HCT116 (cell line): ENCODE measurements around the gene CBFA2T2. TPM values are rescaled to one million over a fixed set of nuclear protein-coding genes. Genes with fewer than 3 reads are reported as not detected.

Experiments used
- ATAC-seq: fragments of 200-7000 bp; cut with Tn5 transposase; 2 replicates; pipeline ENCODE4 v1.9.1; 2020; ENCODE audit warnings: mild to moderate bottlenecking, moderate library complexity
- BruUV-seq: library from RNA; stranded (reverse); fragments of 400-500 nt; replicated peaks from 2 replicates; lab custom pipeline; 2021; lab: Mats Ljungman, UMichigan
- CTCF ChIA-PET: fragments of 300-600 bp; sonication (Branson Sonifier 250); formaldehyde crosslinking; loops from one replicate; lab custom pipeline; 2021; ENCODE audit warnings: antibody characterized with exemption; lab: Charles Lee
- POLR2A ChIA-PET: fragments of 300-600, 350-600 bp; sonication (Branson Sonifier 250); formaldehyde crosslinking; loops from one replicate; lab custom pipeline; 2021; ENCODE audit warnings: antibody characterized with exemption; lab: Charles Lee
- RAD21 ChIA-PET, 2 experiments: fragments of 300-600 bp; sonication (Branson Sonifier 250); formaldehyde crosslinking; loops; one replicate each; lab custom pipeline; 2023; ENCODE audit warnings: low total read pairs in 2 of 2; ENCODE audit not compliant: uncharacterized antibody in 2 of 2, unreplicated experiment in 2 of 2, low non-redundant PET in 1 of 2; lab: Charles Lee
- DNase-seq: peaks from one replicate; pipeline ENCODE4 v3.0.0-alpha.2; 2010; ENCODE audit warnings: low read depth, low spot score
- H2AFZ ChIP-seq: fragments of 200-600 bp; shearing (Covaris generic), sonication (generic); 2 replicates; pipeline ENCODE4 v1.6.1; 2017; ENCODE audit warnings: low read depth, mixed run types, mixed read lengths, antibody characterized with exemption, low read length; ENCODE audit not compliant: poor library complexity, severe bottlenecking
- H3K27ac ChIP-seq: 2 replicates; pipeline ENCODE4 v1.5.1; 2012; ENCODE audit warnings: low read depth, low read length
- H3K27me3 ChIP-seq: fragments of 200-600 bp; sonication (generic); 2 replicates; pipeline ENCODE4 v1.6.1; 2016; ENCODE audit warnings: mixed run types, low read length, mixed read lengths; ENCODE audit not compliant: insufficient read depth
- H3K36me3 ChIP-seq, 2 experiments: fragments of 200-500 bp in 1 of 2; fragments of 200-600 bp in 1 of 2; sonication (Bioruptor generic) in 1 of 2; sonication (generic) in 1 of 2; 2 replicates each; pipeline versions ENCODE4 v1.5.1 to v1.6.1; 2014 to 2016; ENCODE audit warnings: low read length in 2 of 2, inconsistent platforms in 1 of 2, mixed read lengths in 1 of 2, mixed run types in 1 of 2; ENCODE audit not compliant: insufficient read depth in 2 of 2, control insufficient read depth in 1 of 2
- H3K4me1 ChIP-seq, 2 experiments: fragments of 200-600 bp in 1 of 2; sonication (generic) in 1 of 2; 2 replicates each; pipeline versions ENCODE4 v1.5.1 to v1.6.1; 2012 to 2017; ENCODE audit warnings: low read length in 2 of 2, inconsistent platforms in 1 of 2, mild to moderate bottlenecking in 1 of 2, mixed read lengths in 1 of 2, mixed run types in 1 of 2, moderate library complexity in 1 of 2; ENCODE audit not compliant: insufficient read depth in 2 of 2, control insufficient read depth in 1 of 2
- H3K4me2 ChIP-seq: fragments of 200-600 bp; sonication (generic); 2 replicates; pipeline ENCODE4 v1.6.1; 2017; ENCODE audit warnings: mixed run types, low read length, mixed read lengths
- H3K4me3 ChIP-seq, 2 experiments: fragments of 200-600 bp in 1 of 2; sonication (generic) in 1 of 2; replicated peaks in 1 of 2; 2 replicates each; pipeline ENCODE4 v1.5.1; 2011 to 2016; ENCODE audit warnings: low read length in 2 of 2, control low read depth in 1 of 2, low read depth in 1 of 2, mild to moderate bottlenecking in 1 of 2, mixed read lengths in 1 of 2, mixed run types in 1 of 2
- H3K79me2 ChIP-seq: fragments of 200-600 bp; sonication (generic); 2 replicates; pipeline ENCODE4 v1.6.1; 2017; ENCODE audit warnings: mild to moderate bottlenecking, mixed run types, low read length, moderate library complexity, mixed read lengths; ENCODE audit not compliant: insufficient read depth
- H3K9ac ChIP-seq: fragments of 200-600 bp; sonication (generic); 2 replicates; pipeline ENCODE4 v1.6.1; 2016; ENCODE audit warnings: low read length, mixed read lengths
- H3K9me2 ChIP-seq: fragments of 200-600 bp; sonication (generic), shearing (Covaris generic); 2 replicates; pipeline ENCODE4 v1.6.1; 2017; ENCODE audit warnings: mixed run types, mild to moderate bottlenecking, moderate library complexity; ENCODE audit not compliant: insufficient read depth
- H3K9me3 ChIP-seq, 2 experiments: fragments of 200-500 bp in 1 of 2; fragments of 200-600 bp in 1 of 2; sonication (Bioruptor generic) in 1 of 2; sonication (generic) in 1 of 2; 2 replicates each; pipeline ENCODE4 v1.6.1; 2014 to 2017; ENCODE audit warnings: low read length in 2 of 2, mixed read lengths in 2 of 2, inconsistent platforms in 1 of 2, low read depth in 1 of 2, mild to moderate bottlenecking in 1 of 2, mixed run types in 1 of 2, moderate library complexity in 1 of 2; ENCODE audit not compliant: control insufficient read depth in 1 of 2, insufficient read depth in 1 of 2
- H4K20me1 ChIP-seq: fragments of 200-600 bp; sonication (generic), shearing (Covaris generic); 2 replicates; pipeline ENCODE4 v1.6.1; 2017; ENCODE audit warnings: mixed run types, mild to moderate bottlenecking, moderate library complexity; ENCODE audit not compliant: insufficient read depth
- ATF3 ChIP-seq: IDR thresholded peaks from 2 replicates; pipeline ENCODE4 v1.6.1; 2012
- CEBPB ChIP-seq: IDR thresholded peaks from 2 replicates; pipeline ENCODE4 v1.6.1; 2012; ENCODE audit warnings: low read depth
- EGR1 ChIP-seq: IDR thresholded peaks from 2 replicates; pipeline ENCODE4 v1.6.1; 2012; ENCODE audit warnings: low read depth
- ELF1 ChIP-seq: IDR thresholded peaks from 2 replicates; pipeline ENCODE4 v1.6.1; 2012; ENCODE audit warnings: low read depth, borderline replicate concordance
- EZH2 ChIP-seq: fragments of 200-600 bp; sonication (generic); IDR thresholded peaks from 2 replicates; pipeline ENCODE4 v1.6.1; 2017; ENCODE audit warnings: antibody characterized with exemption, mixed run types
- EZH2phosphoT487 ChIP-seq: fragments of 200-600 bp; IDR thresholded peaks from 2 replicates; pipeline ENCODE4 v1.6.1; 2018; ENCODE audit warnings: antibody characterized with exemption, borderline replicate concordance
- FOSL1 ChIP-seq: IDR thresholded peaks from 2 replicates; pipeline ENCODE4 v1.6.1; 2012; ENCODE audit warnings: low read depth
- POLR2A ChIP-seq: IDR thresholded peaks from 2 replicates; pipeline ENCODE4 v1.7.0; 2011; ENCODE audit warnings: borderline replicate concordance; ENCODE audit not compliant: insufficient read depth, insufficient read length; ENCODE audit errors: extremely low read depth
- REST ChIP-seq: IDR thresholded peaks from 2 replicates; pipeline ENCODE4 v1.6.1; 2012; ENCODE audit warnings: low read depth
- SIN3A ChIP-seq: IDR thresholded peaks from 2 replicates; pipeline ENCODE4 v1.6.1; 2012; ENCODE audit warnings: low read depth
- SP1 ChIP-seq: IDR thresholded peaks from 2 replicates; pipeline ENCODE4 v1.6.1; 2012; ENCODE audit warnings: low read depth
- SRF ChIP-seq: IDR thresholded peaks from 2 replicates; pipeline ENCODE4 v1.6.1; 2012; ENCODE audit warnings: low read depth
- YY1 ChIP-seq: IDR thresholded peaks from 2 replicates; pipeline ENCODE4 v1.6.1; 2011; ENCODE audit warnings: low read length, low read depth, moderate library complexity, mild to moderate bottlenecking; ENCODE audit not compliant: insufficient replicate concordance; ENCODE audit errors: extremely low read depth
- ZFX ChIP-seq: fragments of 450-650 bp; IDR thresholded peaks from 2 replicates; pipeline ENCODE4 v1.6.1; 2017
- intact Hi-C: fragments of 100-400 bp; cut with micrococcal nuclease; formaldehyde crosslinking; loops from 2 replicates; pipeline ENCODE4 v1.10.0; 2022
- total RNA-seq: library from RNA; stranded (reverse); gene quantifications from one replicate; pipeline ENCODE4 v1.2.1, GENCODE V29; 2021; ENCODE audit not compliant: unreplicated experiment
- TF ChIP-seq, protein P1 (sequence below): IDR thresholded peaks from 2 replicates; pipeline ENCODE4 v1.6.1; 2012

CBFA2T2 gene
- total RNA-seq, 1 experiment from 2014 or later = 8.0 TPM

DNA sequence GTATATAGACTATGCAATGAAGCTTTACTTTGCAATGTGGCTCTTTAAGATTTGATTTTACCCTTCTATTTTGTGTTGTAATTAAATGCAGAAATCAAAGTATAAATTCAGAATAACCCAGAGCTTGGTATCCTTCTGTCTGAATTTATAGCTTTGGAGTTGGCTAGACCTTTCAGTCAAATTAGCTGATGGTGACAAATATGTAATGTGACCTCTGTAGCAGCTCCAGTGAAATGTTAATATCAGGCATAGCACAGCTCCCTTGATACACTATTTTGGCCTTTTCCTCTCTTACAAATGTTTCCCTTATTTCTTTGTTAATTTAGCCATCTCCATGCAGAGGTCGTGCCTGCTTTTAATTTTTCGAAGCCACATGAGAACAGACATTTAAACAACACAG lies 11.1 kb downstream of the CBFA2T2 start (continued):
- TF ChIP-seq CEBPB (no peak), YY1 (no peak), FOSL1 (no peak), SRF (no peak), SP1 (no peak), ZFX (no peak), EZH2 (no peak), SIN3A (no peak), ELF1 (no peak), REST (no peak)
- TF ChIP-seq, protein P1, sequence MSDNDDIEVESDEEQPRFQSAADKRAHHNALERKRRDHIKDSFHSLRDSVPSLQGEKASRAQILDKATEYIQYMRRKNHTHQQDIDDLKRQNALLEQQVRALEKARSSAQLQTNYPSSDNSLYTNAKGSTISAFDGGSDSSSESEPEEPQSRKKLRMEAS = no peak

GRCh38 chr20:33503564-33503963 lies 13.7 kb downstream of the CBFA2T2 start:
- intact Hi-C loops = no loop called here
- no peak overlapping the region for H3K27ac ChIP-seq
- no peak overlapping the region for H2AFZ ChIP-seq
- no peak overlapping the region for H3K9ac ChIP-seq
- TF ChIP-seq FOSL1 (no peak), REST (no peak), EZH2phosphoT487 (no peak), EGR1 (no peak), ELF1 (no peak), POLR2A (no peak), SIN3A (no peak), ATF3 (no peak)
- TF ChIP-seq, protein P1 = no peak
- TF ChIP-seq, all 23 proteins: peak for 0
- DNase-seq = no peak
- H3K9me3 ChIP-seq = no peaks in the 10 kb centered on the region
- no peaks in the 10 kb centered on the region for H3K4me1 ChIP-seq
- H3K4me3 ChIP-seq = no peak overlapping the region
- ChIA-PET CTCF (interaction anchor here (0.7 kb wide), 1 partner anchor 11 kb away, joined by 3 read pairs; no protein-coding TSS in a partner anchor), RAD21 (no interaction called here), POLR2A (no interaction called here)
- H3K4me2 ChIP-seq = no peak overlapping the region
- no peak for ATAC-seq
- BruUV-seq = no TSS peak
- no peaks in the 10 kb centered on the region for H3K36me3 ChIP-seq
- H3K79me2 ChIP-seq = peaks cover 6% of the 10 kb centered on the region; the same call in 1 of the 2 replicates
- H3K9me2 ChIP-seq = no peaks in the 10 kb centered on the region
- no peaks in the 10 kb centered on the region for H4K20me1 ChIP-seq
- H3K27me3 ChIP-seq = no peaks in the 10 kb centered on the region
